Measurements from ENCODE around the gene LINS1. TPM values are rescaled to one million over a fixed set of nuclear protein-coding genes. Genes with fewer than 3 reads are reported as not detected.

LINS1 gene
- total and polyA plus RNA-seq, 2 experiments from 2014 or later, result 11.7 to 15.4 TPM

- Histone ChIP-seq H3F3A (replicated peaks; ENCODE audit: low read depth) (no peaks in the 10 kb centered on the region), H4K20me1 (replicated peaks; ENCODE audit: insufficient read depth) (no peaks in the 10 kb centered on the region), H3K27me3 (ENCODE audit: insufficient read depth) (no peaks in the 10 kb centered on the region), H3K4me3 (no peak overlapping the region), H2AFZ (0 out of 2 replicates have a peak overlapping the region, but pooled peaks have one; percentile 69), H3K9me2 (ENCODE audit: insufficient read depth) (no peaks in the 10 kb centered on the region), H3K4me2 (no peak overlapping the region), H3K79me2 (replicated peaks; ENCODE audit: insufficient read depth) (no peaks in the 10 kb centered on the region), H3K4me1 (ENCODE audit: insufficient read depth) (no peaks in the 10 kb centered on the region), H3K36me3 (ENCODE audit: insufficient read depth) (no peaks in the 10 kb centered on the region), H3K27ac (ENCODE audit: low read depth) (no peak overlapping the region)
- Mint-ChIP-seq H3K27me3 (ENCODE audit: insufficient read depth, low read depth, poor library complexity) (no peaks in the 10 kb centered on the region), H3K9me3 (peaks cover 12% of the 10 kb centered on the region), H3K4me1 (no peaks in the 10 kb centered on the region), H3K4me3 (no peak overlapping the region), H3K27ac (no peak overlapping the region), H3K36me3 (ENCODE audit: low read depth) (no peaks in the 10 kb centered on the region; the same call in 2 of the 3 replicates)
- ATAC-seq, result no peak; the same call in 1 of the 3 replicates
- TF ChIP-seq JUNB (IDR thresholded peaks at IDR 0.05; ENCODE audit: unreplicated experiment), result no peak
- TF ChIP-seq ZNF114 (CRISPR knock-in tag; IDR thresholded peaks at IDR 0.05), result no peak
- TF ChIP-seq ZNF331 (CRISPR knock-in tag; IDR thresholded peaks at IDR 0.05; ENCODE audit: low read depth), result no peak
- no peak for TF ChIP-seq STAT1 (IDR thresholded peaks at IDR 0.05; ENCODE audit: unreplicated experiment)
- TF ChIP-seq POLR2AphosphoS5 (IDR thresholded peaks at IDR 0.05; ENCODE audit: low read depth), result no peak
- TF ChIP-seq EZH2 (IDR thresholded peaks at IDR 0.05; ENCODE audit: low read depth, unreplicated experiment), result no peak
- TF ChIP-seq ETS1 (IDR thresholded peaks at IDR 0.05), result no peak
- no peak for TF ChIP-seq EZH2phosphoT487 (IDR thresholded peaks at IDR 0.05; ENCODE audit: unreplicated experiment)
- TF ChIP-seq CREB1 (CRISPR knock-in tag; IDR thresholded peaks at IDR 0.05; ENCODE audit: low read depth), result no peak
- TF ChIP-seq ZNF462 (CRISPR knock-in tag; IDR thresholded peaks at IDR 0.05), result no peak
- no peak for DNase-seq (ENCODE audit: low spot score)
Measured at GRCh38 chr15:100544338-100544841, 57.6 kb downstream of the LINS1 start.
